Mammary microvascular endothelial cell (primary cell): ENCODE data around the gene HSFY1. TPM values are rescaled to one million over a fixed set of nuclear protein-coding genes. Genes with fewer than 3 reads are reported as not detected.

Experiments
- total RNA-seq: library from RNA; depleted of rRNA; stranded (reverse); fragments of >200 nt; gene quantifications from 2 replicates; pipeline ENCODE4 v1.2.3, GENCODE V29; 2015

Gene HSFY1
- not detected in 2 replicates for total RNA-seq

GRCh38 chrY:18546420-18546819 lies at the start of gene HSFY1:
TSS of gene HSFY1 (plus strand) at chrY:18546720. CDS start at chrY:18546788, 68 bp downstream.

Other genes starting within 250 kb of the HSFY1 start
- gene HSFY2, start 227.0 kb downstream of the HSFY1 start, total RNA-seq, result not detected in 2 replicates